ENCODE results near the gene SOX4.
A peak's percentile ranks its signal among the peaks of the same experiment; 100 is the strongest.

Gene SOX4

DNA sequence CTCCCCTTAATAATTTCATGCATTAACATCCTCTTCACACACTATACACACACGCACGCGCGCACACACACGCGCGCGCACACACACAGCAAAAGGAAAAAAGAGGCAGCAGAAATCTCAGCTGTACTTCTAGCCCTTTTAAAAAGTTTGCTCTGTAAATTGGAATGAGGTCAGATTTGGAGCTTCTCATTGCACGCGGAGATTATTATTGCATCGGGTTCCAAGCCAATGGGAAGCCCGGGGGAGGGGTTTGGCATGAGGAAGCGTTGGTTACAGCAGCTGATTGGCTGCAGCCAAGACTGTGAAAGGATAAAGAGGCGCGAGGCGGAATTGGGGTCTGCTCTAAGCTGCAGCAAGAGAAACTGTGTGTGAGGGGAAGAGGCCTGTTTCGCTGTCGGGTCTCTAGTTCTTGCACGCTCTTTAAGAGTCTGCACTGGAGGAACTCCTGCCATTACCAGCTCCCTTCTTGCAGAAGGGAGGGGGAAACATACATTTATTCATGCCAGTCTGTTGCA is at the start of gene SOX4 (continued):
- TF ChIP-seq SP3 (tag by site-specific recombination; IDR thresholded peaks at IDR 0.05) (peak; percentile 26; the same call in 1 of the 2 replicates), GLIS1 (tag by site-specific recombination; IDR thresholded peaks at IDR 0.05) (no peak), ZBTB20 (tag by site-specific recombination; IDR thresholded peaks at IDR 0.05) (peak; percentile 40; the same call in 1 of the 2 replicates), ZNF660 (tag by site-specific recombination; IDR thresholded peaks at IDR 0.05) (peak; percentile 78), GFI1B (tag by site-specific recombination; IDR thresholded peaks at IDR 0.05) (peak; percentile 93), RBAK (tag by site-specific recombination; IDR thresholded peaks at IDR 0.05) (no peak), ZNF768 (tag by site-specific recombination; IDR thresholded peaks at IDR 0.05) (no peak), KLF9 (tag by site-specific recombination; IDR thresholded peaks at IDR 0.05; ENCODE audit: low read depth) (no peak), SCRT1 (tag by site-specific recombination; IDR thresholded peaks at IDR 0.05; ENCODE audit: borderline replicate concordance) (no peak), ZBTB17 (tag by site-specific recombination; IDR thresholded peaks at IDR 0.05) (peak; percentile 70), KLF16 (tag by site-specific recombination; IDR thresholded peaks at IDR 0.05) (no peak), ZNF501 (tag by site-specific recombination; IDR thresholded peaks at IDR 0.05) (no peak), PRDM1 (tag by site-specific recombination; IDR thresholded peaks at IDR 0.05) (no peak), SP2 (tag by site-specific recombination; IDR thresholded peaks at IDR 0.05) (peak; percentile 81), ZNF214 (tag by site-specific recombination; IDR thresholded peaks at IDR 0.05; ENCODE audit: borderline replicate concordance) (no peak), ZNF155 (tag by site-specific recombination; IDR thresholded peaks at IDR 0.05) (no peak), ZNF433 (tag by site-specific recombination; IDR thresholded peaks at IDR 0.05; ENCODE audit: low read depth) (no peak), ZNF571 (tag by site-specific recombination; IDR thresholded peaks at IDR 0.05) (no peak), ZEB2 (tag by site-specific recombination; IDR thresholded peaks at IDR 0.05) (no peak), MYNN (tag by site-specific recombination; IDR thresholded peaks at IDR 0.05; ENCODE audit: borderline replicate concordance) (no peak), ZNF785 (tag by site-specific recombination; IDR thresholded peaks at IDR 0.05) (no peak), ZNF404 (tag by site-specific recombination; IDR thresholded peaks at IDR 0.05) (no peak), ZNF146 (tag by site-specific recombination; IDR thresholded peaks at IDR 0.05) (no peak)
- TF ChIP-seq, protein P1, sequence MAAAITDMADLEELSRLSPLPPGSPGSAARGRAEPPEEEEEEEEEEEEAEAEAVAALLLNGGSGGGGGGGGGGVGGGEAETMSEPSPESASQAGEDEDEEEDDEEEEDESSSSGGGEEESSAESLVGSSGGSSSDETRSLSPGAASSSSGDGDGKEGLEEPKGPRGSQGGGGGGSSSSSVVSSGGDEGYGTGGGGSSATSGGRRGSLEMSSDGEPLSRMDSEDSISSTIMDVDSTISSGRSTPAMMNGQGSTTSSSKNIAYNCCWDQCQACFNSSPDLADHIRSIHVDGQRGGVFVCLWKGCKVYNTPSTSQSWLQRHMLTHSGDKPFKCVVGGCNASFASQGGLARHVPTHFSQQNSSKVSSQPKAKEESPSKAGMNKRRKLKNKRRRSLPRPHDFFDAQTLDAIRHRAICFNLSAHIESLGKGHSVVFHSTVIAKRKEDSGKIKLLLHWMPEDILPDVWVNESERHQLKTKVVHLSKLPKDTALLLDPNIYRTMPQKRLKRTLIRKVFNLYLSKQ (tag by site-specific recombination; IDR thresholded peaks at IDR 0.05; ENCODE audit: borderline replicate concordance), result no peak
- TF ChIP-seq, protein P2, sequence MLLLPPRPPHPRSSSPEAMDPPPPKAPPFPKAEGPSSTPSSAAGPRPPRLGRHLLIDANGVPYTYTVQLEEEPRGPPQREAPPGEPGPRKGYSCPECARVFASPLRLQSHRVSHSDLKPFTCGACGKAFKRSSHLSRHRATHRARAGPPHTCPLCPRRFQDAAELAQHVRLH (tag by site-specific recombination; IDR thresholded peaks at IDR 0.05), result no peak; the same call in 1 of the 2 replicates
- TF ChIP-seq, protein P3, sequence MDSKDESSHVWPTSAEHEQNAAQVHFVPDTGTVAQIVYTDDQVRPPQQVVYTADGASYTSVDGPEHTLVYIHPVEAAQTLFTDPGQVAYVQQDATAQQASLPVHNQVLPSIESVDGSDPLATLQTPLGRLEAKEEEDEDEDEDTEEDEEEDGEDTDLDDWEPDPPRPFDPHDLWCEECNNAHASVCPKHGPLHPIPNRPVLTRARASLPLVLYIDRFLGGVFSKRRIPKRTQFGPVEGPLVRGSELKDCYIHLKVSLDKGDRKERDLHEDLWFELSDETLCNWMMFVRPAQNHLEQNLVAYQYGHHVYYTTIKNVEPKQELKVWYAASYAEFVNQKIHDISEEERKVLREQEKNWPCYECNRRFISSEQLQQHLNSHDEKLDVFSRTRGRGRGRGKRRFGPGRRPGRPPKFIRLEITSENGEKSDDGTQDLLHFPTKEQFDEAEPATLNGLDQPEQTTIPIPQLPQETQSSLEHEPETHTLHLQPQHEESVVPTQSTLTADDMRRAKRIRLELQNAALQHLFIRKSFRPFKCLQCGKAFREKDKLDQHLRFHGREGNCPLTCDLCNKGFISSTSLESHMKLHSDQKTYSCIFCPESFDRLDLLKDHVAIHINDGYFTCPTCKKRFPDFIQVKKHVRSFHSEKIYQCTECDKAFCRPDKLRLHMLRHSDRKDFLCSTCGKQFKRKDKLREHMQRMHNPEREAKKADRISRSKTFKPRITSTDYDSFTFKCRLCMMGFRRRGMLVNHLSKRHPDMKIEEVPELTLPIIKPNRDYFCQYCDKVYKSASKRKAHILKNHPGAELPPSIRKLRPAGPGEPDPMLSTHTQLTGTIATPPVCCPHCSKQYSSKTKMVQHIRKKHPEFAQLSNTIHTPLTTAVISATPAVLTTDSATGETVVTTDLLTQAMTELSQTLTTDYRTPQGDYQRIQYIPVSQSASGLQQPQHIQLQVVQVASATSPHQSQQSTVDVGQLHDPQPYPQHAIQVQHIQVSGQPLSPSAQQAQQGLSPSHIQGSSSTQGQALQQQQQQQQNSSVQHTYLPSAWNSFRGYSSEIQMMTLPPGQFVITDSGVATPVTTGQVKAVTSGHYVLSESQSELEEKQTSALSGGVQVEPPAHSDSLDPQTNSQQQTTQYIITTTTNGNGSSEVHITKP (tag by site-specific recombination; IDR thresholded peaks at IDR 0.05), result 0 out of 2 replicates have a peak, but pooled peaks have one; percentile 10
- TF ChIP-seq, protein P4, sequence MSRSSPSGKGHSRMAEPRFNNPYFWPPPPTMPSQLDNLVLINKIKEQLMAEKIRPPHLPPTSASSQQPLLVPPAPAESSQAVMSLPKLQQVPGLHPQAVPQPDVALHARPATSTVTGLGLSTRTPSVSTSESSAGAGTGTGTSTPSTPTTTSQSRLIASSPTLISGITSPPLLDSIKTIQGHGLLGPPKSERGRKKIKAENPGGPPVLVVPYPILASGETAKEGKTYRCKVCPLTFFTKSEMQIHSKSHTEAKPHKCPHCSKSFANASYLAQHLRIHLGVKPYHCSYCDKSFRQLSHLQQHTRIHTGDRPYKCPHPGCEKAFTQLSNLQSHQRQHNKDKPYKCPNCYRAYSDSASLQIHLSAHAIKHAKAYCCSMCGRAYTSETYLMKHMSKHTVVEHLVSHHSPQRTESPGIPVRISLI (tag by site-specific recombination; IDR thresholded peaks at IDR 0.05), result peak; percentile 80; the same call in 1 of the 2 replicates
- TF ChIP-seq, protein P5, sequence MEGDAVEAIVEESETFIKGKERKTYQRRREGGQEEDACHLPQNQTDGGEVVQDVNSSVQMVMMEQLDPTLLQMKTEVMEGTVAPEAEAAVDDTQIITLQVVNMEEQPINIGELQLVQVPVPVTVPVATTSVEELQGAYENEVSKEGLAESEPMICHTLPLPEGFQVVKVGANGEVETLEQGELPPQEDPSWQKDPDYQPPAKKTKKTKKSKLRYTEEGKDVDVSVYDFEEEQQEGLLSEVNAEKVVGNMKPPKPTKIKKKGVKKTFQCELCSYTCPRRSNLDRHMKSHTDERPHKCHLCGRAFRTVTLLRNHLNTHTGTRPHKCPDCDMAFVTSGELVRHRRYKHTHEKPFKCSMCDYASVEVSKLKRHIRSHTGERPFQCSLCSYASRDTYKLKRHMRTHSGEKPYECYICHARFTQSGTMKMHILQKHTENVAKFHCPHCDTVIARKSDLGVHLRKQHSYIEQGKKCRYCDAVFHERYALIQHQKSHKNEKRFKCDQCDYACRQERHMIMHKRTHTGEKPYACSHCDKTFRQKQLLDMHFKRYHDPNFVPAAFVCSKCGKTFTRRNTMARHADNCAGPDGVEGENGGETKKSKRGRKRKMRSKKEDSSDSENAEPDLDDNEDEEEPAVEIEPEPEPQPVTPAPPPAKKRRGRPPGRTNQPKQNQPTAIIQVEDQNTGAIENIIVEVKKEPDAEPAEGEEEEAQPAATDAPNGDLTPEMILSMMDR (tag by site-specific recombination; IDR thresholded peaks at IDR 0.05), result no peak
- TF ChIP-seq, protein P6, sequence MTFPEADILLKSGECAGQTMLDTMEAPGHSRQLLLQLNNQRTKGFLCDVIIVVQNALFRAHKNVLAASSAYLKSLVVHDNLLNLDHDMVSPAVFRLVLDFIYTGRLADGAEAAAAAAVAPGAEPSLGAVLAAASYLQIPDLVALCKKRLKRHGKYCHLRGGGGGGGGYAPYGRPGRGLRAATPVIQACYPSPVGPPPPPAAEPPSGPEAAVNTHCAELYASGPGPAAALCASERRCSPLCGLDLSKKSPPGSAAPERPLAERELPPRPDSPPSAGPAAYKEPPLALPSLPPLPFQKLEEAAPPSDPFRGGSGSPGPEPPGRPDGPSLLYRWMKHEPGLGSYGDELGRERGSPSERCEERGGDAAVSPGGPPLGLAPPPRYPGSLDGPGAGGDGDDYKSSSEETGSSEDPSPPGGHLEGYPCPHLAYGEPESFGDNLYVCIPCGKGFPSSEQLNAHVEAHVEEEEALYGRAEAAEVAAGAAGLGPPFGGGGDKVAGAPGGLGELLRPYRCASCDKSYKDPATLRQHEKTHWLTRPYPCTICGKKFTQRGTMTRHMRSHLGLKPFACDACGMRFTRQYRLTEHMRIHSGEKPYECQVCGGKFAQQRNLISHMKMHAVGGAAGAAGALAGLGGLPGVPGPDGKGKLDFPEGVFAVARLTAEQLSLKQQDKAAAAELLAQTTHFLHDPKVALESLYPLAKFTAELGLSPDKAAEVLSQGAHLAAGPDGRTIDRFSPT (tag by site-specific recombination; IDR thresholded peaks at IDR 0.05), result no peak
- TF ChIP-seq, protein P7, sequence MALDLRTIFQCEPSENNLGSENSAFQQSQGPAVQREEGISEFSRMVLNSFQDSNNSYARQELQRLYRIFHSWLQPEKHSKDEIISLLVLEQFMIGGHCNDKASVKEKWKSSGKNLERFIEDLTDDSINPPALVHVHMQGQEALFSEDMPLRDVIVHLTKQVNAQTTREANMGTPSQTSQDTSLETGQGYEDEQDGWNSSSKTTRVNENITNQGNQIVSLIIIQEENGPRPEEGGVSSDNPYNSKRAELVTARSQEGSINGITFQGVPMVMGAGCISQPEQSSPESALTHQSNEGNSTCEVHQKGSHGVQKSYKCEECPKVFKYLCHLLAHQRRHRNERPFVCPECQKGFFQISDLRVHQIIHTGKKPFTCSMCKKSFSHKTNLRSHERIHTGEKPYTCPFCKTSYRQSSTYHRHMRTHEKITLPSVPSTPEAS (tag by site-specific recombination; IDR thresholded peaks at IDR 0.05), result peak; percentile 95
